Suppressor macrophage (primary cell): Measurements from ENCODE around the gene AP2B1.
"Not testable (repeated sequence)": the region's sequence is repeated elsewhere in the genome, so short reads cannot be mapped to it uniquely, and the experiment has no call there.

Source experiments
- DNase-seq, 4 experiments: peaks; one replicate each; pipeline ENCODE4 v3.0.0-alpha.2; 2020 to 2022

The AP2B1 gene

DNA sequence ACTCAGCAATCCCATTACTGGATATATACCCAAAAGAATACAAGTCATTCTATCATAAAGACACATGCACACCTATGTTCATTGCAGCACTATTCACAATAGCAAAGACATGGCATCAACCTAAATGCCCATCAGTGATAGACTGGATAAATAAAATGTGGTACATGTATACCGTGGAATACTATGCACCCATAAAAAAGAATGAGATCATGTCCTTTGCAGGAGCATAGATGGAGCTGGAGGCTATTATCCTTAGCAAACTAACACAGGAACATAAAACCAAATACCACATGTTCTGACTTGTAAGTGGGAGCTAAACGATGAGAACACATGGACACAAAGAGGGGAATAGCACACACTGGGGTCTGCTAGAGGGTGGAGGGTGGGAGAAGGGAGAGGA is 116.2 kb downstream of the AP2B1 start:
- DNase-seq = not testable (repeated sequence)

DNA sequence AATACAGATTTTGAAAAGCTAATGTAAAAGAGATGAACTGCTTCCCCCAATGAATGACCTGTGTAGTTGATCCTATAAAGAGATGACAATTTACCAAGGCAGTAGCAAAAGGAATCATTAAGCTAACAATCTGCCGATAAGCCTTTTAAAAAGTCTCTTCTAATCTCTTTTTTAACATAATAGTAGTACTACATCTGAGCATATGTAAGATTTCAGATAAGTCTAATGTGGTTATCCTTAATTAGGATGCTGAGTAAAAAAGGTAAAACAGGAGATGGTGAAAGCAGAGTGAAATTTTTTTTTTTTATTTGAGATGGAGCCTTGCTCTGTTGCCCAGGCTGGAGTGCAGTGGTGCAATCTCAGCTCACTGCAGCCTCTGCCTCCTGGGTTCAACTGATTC is 118.1 kb downstream of the AP2B1 start:
- no peak for DNase-seq

DNA sequence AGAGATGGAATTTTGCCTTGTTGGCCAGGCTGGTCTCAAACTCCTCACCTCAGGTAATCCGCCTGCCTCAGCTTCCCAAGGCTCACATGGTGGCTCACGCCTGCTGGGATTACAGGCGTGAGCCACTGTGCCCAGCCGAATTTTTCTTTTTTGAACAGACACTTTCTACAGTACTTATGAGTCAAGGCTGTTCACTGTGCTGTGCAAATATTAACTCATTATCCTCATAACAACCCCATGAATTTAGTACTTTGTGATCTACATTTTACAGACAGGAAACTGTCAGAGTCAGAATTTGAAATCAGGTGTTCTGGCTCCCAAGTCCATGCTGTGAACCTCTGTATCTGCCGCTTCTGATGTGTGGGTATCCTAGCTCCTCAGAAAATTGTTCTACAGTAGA is 118.6 kb downstream of the AP2B1 start:
- DNase-seq = no peak

DNA sequence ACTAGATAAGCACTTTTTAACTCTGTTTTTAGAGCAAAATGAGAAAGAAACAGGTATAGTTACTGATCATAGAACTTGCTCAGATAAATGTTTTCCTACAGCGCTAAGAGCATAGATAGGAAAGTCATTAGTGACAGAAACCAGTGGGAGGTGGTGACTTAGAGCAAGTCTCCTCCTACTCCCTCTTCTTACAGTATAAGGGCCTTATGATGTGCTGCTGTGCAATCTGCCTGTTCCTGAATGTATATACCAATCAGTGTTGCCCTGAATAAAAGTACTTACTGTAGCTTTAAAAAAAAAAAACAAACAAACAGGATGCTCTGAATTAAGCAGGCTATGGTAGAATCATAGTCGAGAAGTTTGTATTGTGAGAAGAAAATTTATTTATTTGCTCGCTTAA is 121.0 kb downstream of the AP2B1 start:
- peak; percentile 22 to 63 (median 48) for DNase-seq

DNA sequence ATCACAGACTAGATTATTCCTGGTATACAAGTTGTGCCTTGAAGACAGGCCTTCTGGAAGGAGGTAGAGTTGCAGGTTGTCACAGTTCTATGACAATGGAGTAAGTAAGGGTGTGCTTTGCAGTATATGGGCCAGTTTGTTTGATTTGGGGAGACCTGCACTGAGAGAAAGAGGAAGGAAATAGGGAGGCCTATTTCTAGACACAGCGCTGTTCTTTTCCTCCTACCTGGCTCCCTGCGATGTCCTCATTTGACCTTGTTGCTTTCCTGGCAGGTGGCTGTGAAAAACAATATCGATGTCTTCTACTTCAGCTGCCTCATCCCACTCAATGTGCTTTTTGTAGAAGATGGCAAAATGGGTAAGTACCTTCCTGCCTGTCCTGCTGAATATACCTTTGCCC is 121.8 kb downstream of the AP2B1 start:
- no peak for DNase-seq

DNA sequence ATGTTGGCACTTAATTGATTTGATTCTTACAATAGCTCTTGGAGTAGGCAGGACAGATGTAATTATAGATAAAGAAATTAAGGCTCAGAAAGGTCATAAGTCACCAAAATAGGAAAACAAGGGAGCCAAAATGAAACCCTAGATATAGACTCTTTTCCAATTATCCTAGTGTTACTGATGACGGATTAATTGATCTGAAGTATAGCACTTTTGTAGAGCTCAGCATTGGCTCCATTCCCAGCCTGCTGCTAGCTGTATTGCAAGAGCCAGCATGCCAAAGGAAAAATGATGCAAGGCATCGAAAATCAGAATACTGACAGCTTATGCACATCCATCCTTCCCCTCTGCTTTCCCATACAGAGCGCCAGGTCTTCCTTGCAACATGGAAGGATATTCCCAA is 122.8 kb downstream of the AP2B1 start:
- DNase-seq = no peak

DNA sequence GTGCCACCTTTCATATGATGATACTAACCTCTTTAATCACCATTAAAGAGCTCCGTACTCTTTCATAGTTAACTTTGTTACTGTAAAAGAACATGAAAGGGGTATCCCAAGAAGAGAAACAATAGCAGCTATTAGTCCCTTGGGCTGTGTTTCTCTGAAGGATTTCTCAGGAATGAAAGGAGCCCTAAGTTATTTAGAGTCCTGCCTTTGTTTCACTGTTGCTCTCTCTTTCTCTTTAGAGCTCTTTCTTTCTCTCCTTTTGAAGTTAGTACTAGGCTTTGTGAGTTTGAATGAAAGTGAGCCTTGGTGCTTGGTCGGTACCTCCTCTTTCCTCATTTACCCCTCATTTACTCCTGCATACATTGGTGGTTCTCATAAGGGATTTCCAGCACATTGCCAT is 123.8 kb downstream of the AP2B1 start:
- no peak for DNase-seq

DNA sequence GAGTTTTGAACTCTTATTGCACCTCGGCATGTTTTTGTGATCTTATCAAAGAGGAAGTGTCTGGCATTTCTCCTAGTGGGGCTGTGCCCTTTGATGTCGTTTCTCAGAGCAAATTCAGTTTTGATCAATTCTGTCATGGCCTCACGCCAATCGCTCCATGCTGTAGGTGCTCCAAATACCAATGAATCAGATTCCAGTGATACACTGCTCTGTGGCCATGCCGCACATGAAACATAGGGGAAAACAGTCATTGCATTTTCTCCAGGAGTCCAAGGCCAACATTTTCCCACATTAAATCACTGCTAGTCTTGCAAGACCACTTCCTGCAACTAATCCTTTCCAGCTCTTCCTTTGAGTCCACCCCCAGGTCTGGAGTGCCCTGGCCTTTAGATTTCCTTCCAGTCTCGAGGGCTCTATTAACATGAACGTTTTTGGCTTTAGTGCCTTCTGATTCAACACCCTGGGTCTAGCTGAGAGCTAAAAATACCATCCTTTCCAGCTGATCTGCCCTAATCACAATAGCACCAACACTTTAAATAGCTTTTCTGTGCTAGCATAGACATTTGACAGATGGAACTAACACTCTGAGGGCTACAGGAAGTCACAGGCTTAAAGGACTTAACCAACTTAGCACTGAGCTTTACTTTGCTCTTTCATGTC is 126.1 kb downstream of the AP2B1 start:
- DNase-seq = no peak

DNA sequence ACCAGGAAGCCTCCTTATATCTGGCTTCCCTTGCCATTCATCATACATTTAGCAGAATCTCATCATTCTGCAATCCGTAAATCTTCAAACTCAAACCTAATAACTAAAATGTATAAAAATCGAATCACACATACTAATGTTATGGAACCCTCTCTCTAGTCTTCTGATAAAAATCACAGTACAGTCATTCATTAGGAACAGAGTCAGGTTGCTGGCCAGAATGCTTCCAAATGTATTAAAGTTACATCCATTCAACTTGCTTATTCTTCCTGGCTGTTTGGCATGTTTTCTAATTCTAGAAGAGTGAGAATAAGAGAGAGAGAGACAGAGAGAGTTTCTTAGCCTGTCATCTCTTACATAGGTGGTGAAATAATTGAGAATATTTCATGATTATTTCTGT is 127.9 kb downstream of the AP2B1 start:
- no peak for DNase-seq

DNA sequence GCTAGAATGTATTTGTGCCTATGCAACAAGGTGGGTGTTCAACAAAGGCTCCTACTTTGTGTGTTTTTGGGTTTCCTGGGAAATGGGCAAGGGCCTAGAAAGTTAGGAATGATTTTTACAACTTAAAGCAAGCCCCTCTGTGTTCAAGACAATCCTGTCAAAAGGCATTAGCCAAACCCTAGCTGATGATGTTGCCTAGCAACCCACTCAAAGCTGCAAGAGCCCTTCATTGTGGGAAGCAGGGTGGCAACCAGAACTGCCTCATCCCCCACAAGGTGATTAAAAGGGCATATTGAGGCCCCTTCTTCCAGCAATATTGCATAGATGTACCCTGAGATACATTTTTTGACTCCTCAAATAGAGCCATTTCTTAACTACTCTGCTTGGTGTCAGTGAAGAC is 128.3 kb downstream of the AP2B1 start:
- DNase-seq = no peak

DNA sequence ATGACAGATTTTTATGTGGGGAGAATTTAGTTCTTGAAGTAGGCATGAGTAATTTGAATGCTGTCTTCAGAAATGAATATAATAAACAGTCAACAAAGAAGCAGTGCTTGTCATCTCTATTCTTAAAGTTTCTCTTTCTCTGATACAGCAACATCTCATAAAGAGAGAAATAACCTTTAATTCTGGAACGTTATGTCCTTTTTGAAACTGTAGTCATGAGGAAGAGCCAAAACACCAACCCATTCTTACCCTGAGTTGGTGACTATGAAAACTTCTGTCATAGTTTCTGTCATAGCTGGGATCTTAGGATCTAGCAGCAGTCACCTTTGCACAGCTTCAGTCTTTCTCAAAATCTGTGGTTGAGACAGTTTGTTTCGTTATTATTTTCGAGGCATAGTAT is 129.1 kb downstream of the AP2B1 start:
- DNase-seq = no peak

DNA sequence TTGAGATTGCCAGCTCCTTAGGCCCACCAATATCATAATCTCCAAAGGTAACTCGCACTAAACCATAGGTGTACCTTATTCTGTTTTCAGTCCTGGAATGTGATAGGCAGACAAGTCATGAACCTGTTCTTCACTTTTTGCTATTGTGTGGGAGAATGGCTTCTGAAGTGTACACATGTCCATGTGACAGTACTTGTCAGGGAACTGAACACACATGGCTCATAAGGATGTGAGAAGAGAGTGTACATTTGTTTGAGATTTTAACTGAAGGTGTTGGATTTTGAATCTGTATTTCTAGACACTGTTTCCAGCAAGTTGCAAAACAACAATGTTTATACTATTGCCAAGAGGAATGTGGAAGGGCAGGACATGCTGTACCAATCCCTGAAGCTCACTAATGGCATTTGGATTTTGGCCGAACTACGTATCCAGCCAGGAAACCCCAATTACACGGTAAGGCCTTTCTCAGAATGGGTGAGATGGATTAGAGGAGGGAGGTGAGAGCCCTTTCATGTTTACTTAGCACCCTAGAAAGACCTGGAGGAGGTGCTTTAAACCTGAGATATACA is 129.9 kb downstream of the AP2B1 start:
- DNase-seq = no peak

DNA sequence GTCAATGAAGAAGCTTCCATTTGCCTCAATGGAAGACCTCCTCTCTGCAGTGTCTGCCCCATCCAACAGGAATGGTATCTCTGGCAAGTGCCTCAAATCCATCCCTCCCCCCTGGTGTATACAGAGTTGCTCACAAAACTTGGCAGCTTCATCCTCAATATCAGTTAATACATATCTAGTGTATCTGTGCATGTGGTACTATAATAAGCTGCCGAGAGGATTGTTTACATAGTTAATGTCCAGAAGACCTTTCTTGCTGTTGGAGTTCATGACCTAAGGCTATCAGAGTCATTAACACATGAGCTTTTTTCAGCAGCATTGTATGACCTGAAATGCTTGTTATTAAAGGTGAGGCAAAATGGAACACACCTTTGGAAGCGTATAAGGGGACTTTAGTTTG is 130.4 kb downstream of the AP2B1 start:
- no peak for DNase-seq

DNA sequence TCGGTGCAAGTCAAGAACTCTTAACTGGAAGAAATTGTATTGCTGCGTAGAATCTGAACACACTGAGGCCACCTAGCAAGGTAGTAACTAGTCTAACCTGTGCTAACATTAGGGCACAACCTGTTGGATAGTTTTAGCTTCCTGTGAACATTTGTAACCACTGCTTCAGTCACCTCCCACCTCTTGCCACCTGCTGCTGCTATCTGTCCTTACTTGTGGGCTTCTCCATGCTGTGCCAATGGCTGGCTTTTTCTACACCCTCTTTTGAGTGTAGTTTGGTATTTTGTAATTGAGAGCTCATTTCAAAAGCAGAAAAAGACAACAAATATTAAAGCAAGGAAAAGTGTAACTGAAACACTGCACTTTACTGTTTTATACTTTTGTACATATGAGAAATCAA is 136.6 kb downstream of the AP2B1 start:
- no peak for DNase-seq

DNA sequence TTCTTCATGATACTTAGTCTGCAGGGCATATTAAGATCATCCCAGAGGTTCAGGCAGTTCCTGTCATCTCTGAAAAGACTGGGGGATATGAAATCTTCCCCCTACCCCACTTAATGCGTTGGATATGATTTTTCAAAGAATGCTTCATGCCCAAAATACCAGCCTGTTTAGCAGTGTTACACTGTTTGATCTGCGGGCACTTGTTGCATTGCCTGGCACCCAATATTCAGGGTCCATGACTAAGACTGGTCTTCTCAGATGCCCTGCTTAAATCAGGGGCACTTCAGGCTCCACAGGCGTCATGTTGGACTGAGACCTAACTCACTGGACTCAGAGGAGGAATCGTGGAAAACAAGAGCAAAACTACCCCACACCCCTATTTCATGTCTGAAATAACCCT is 137.9 kb downstream of the AP2B1 start:
- no peak for DNase-seq

DNA sequence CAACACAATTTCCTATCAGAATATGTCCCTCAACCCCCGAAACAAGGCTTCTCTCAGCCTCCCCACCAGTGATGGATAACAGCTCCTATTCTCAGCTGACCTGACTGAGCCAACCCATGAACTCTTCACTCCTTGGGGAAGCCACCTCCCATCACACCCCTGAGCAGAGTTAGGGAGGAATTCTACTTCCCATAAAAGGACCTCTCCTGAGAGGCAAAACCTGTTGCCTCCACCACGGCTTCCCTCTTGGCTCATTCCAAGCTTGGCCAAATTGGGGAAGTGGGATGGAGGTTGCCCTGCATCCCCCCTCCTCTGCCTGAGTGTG is 138.6 kb downstream of the AP2B1 start:
- DNase-seq = no peak

DNA sequence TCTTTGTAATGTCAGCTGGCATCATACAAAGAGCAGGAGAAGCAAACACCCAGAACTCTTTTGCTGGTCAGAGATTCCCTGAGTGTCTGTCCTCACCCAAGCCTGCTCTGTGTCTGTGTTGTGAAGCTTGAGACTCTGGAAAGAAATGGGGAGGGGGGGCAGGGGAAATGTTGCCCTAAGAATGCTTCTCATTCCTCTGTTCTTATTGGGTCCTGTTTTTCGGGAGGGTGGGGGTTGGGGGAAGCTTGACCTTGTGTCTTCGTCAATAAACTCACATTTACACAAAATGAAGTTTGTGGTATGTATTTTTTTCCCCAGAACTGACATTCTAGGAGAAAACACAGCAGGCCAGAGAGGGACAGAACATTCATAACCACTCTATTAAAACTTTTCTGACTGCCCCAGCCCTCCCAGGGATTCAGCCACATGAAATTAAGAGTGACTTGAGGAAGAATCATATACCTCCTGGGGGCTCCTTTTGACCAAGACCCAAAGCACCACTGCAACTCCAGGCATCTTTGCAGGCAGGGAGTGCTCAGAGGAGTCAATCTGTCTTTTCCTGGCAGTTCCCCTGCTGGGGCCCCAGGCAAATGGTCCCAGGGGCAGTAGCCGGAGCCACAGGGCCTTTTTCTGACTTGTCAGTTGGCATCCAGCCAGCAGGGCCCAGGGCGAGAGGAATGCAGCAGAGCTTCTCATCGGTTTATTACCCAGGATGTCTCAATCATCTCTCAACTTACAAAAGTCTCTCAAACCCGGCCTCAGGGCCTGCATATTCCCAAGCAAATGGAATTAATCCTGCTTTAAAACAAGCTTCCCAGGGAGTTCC is 139.2 kb downstream of the AP2B1 start:
- DNase-seq = no peak

DNA sequence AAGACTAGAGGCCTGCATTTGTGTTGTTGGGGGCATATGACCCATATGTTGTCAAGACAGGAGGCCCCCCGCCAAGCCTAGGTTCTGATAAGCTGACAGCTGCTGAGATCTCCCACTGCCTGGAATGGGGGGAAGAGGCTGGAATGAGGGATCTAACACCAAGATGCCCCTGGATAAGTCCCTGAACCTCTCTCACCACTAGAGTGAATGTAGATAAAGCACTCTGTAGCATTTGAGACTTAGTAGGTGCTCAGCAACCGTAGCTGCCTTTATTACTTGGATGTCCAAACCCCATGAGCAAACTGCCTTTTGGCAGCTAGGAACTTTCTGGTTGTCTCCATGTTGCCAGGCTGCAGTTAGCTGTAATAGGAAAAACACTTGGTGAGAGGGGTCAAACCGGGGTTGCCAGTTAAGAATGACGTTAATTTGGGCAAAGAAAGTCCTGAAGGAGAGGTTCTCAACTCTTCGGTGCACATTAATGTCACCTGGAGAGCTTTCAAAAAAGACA is 139.9 kb downstream of the AP2B1 start:
- DNase-seq = no peak

DNA sequence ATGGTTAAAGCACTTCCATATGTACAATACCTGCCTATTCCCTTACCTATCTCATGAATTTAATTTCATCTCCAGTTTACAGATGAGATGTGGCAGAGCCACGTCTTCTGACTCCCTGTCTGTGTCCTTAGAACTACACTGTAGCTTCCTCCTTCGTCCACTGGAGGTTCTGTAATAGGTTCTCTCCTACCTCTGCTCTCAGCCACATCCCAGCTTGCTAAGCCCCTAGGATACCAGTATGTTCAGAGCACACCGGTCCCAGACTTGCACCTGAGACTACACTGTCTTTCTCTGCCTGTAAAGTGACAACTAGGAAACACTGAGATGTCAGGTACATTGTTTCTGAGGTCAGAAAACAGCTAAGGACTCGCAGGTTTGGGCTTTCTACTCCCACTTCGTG is 140.5 kb downstream of the AP2B1 start:
- DNase-seq = no peak

DNA sequence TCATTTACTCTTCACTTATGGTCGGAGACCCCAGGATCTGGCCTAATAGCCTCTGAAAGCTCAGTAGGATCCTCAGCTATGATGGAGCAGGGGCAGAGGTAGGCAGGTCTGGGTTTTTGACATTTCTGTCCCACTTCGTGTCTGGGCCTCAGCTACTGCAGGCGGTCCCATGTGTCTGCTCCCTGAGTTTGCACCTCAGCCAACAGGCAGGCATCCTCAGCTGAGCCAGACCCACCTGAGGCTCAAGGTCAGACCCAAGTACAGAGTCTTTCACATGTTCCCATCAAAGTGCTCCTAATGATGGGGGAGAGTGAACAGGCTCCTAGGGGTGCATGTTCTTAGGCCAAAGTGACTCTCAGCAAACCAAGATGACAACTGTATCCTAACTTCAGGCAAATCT is 141.4 kb downstream of the AP2B1 start:
- no peak for DNase-seq

DNA sequence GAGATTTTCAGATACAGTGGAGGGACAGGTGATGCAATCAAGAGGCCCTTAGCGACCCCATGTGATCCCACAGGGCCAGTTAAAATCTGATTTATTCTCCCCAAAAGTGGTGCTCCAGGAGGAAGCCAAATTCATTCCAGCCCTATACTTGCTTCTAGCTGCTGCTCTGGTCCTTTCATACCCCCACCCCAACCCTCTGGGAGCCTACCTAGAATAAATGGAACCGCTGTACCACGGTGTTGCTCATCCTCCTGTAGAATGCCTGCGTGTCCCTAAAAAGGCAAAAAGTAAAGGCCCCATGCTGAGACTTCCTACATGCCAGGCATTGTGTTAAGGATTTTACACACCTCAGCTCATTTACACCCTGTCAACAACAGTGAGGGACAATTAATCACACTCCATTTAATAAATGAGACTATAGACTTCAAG is 142.3 kb downstream of the AP2B1 start:
- DNase-seq = no peak

DNA sequence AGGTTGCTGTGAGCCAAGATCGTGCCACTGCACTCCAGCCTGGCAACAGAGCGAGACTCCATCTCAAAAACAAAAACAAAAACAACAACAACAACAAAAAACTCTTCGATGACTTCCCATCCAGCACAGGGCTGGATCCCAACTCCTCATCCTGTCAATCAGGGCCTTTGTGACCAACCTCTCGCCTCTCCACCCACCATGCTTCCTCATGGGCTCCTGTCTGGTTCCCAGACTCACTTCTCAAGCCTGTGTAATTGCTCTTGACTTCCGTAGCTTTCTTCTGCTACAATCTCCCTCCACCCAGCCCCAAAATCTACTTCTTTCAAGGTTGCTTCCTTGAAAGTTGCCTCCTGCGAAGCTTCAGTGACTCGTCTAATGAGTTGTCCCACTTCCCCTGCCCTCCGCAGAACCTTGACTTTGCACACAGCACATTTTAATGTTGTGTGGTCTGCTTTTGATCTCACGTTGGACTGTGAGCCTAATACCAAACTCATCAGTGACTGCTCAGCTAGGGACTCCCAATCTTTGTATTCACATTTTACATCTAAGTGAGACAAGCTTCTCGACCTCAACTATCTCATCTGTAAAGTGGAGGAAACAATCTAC is 143.4 kb downstream of the AP2B1 start:
- DNase-seq = no peak

DNA sequence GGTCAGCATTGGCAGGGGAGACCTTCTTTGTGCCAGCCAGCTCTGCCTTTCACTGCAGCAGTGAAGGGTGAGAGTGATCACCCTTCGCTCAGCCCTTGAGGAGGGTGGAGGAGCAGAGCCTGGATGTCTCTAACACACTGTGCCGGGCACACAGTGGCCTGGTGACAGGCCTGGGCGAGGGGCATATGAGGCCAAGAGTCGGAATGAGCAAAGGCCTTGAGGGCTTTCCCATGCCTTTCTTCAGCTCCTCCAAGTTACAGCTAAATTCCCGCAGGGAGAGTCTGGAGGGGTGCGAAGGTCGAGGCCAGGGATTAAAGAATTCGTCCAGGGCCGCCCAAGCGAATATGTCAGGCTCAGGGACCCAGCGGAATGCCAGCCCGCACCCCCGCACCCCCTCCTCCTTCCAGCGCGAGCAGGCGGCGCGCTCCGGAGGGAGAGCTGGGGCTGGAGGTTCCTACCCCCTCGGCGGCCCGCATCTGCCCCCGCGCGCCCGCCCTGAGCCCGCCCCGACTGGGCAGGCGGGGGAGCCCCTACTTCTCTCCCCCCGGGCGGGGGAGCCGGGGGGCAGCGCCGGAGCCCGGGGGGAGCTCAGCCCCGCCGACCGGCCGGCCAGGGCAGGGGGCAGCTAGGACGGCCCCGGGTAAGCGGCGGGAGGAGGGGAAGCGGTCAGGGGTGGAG is 144.3 kb downstream of the AP2B1 start, which contains the start of gene RASL10B:
TSS of gene RASL10B (plus strand) at position 401 of the 678 bp plus-strand sequence. CDS start 3,546 bp downstream, outside the sequence.
- DNase-seq = peak in 3 of 4 experiments; percentile 20 to 46 (median 31)
